DND-41 (cell line): ENCODE measurements around the gene CD96.

ENCODE experiments used
- EZH2 ChIP-seq: IDR thresholded peaks from 3 replicates; pipeline ENCODE4 v1.6.1; 2012; ENCODE audit warnings: borderline replicate concordance, low read depth, mild to moderate bottlenecking, moderate library complexity, low read length, inconsistent platforms; ENCODE audit not compliant: severe bottlenecking
- TF ChIP-seq, protein P1 (sequence below): IDR thresholded peaks from 2 replicates; pipeline ENCODE4 v1.5.1; 2012; ENCODE audit warnings: borderline replicate concordance, low read length, moderate library complexity, mild to moderate bottlenecking; ENCODE audit not compliant: poor library complexity, severe bottlenecking; ENCODE audit errors: extremely low read depth

DNA sequence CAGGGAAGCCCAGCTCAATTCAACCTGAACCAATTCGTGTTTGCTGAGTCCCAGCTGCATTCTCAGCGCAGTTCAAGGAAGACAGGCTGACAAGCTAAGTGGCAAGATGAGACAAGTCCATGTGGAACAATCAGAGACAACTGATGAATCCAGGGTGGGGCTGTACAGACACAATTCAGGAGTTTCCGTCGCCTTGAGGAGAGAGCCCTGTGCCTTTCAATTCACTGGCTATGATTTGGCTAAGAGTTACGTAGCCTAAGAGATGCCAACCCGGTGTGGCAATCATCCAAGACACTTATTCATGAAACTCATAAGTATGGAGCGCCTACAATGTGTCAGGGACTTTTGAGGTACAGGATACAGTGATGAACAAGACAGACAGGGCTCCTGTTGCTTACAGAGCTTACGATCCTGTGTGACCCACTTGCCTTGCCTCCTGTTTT lies 68.6 kb downstream of the CD96 start:
- TF ChIP-seq, protein P1, sequence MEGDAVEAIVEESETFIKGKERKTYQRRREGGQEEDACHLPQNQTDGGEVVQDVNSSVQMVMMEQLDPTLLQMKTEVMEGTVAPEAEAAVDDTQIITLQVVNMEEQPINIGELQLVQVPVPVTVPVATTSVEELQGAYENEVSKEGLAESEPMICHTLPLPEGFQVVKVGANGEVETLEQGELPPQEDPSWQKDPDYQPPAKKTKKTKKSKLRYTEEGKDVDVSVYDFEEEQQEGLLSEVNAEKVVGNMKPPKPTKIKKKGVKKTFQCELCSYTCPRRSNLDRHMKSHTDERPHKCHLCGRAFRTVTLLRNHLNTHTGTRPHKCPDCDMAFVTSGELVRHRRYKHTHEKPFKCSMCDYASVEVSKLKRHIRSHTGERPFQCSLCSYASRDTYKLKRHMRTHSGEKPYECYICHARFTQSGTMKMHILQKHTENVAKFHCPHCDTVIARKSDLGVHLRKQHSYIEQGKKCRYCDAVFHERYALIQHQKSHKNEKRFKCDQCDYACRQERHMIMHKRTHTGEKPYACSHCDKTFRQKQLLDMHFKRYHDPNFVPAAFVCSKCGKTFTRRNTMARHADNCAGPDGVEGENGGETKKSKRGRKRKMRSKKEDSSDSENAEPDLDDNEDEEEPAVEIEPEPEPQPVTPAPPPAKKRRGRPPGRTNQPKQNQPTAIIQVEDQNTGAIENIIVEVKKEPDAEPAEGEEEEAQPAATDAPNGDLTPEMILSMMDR = no peak
- no peak for TF ChIP-seq EZH2
